OCI-LY7 (cell line): Measurements from ENCODE around the gene CRIP3.

ENCODE experiments used
- CTCF ChIP-seq: fragments of 200-600 bp; sonication (generic); conservative IDR thresholded peaks from 2 replicates; pipeline ENCODE4 v1.5.1; 2014; ENCODE audit warnings: mild to moderate bottlenecking, antibody characterized with exemption, low read length, moderate library complexity, mixed read lengths
- EZH2phosphoT487 ChIP-seq: fragments of 200-600 bp; sonication (generic); IDR thresholded peaks from 2 replicates; pipeline ENCODE4 v1.6.1; 2018; ENCODE audit warnings: low read depth, borderline replicate concordance, mild to moderate bottlenecking, mixed run types, antibody characterized with exemption, low read length, moderate library complexity, mixed read lengths

GRCh38 chr6:43298565-43299337, 9.9 kb downstream of the CRIP3 start:
- TF ChIP-seq CTCF (no peak), EZH2phosphoT487 (no peak)
